Fibroblast of lung (primary cell): Measurements from ENCODE around the gene CHI3L1. TPM values are rescaled to one million over a fixed set of nuclear protein-coding genes. Genes with fewer than 3 reads are reported as not detected.

Experiments used
- DNase-seq, 2 donors: peaks; one replicate each; pipeline versions ENCODE4 v3.0.0 to v3.0.0-alpha.2; 2010; ENCODE audit warnings: low read depth in 2 of 2
- H2AFZ ChIP-seq: 2 replicates; pipeline ENCODE4 v1.5.1; 2012; ENCODE audit warnings: low read length, control low read depth, inconsistent platforms
- H3K27ac ChIP-seq: 2 replicates; pipeline ENCODE4 v1.5.1; 2011; ENCODE audit warnings: low read length, control low read depth; ENCODE audit not compliant: insufficient read depth
- H3K27me3 ChIP-seq: 2 replicates; pipeline ENCODE4 v1.5.1; 2011; ENCODE audit warnings: mild to moderate bottlenecking, low read length; ENCODE audit not compliant: control insufficient read depth, insufficient read depth
- H3K36me3 ChIP-seq: 2 replicates; pipeline ENCODE4 v1.5.1; 2011; ENCODE audit warnings: low read length; ENCODE audit not compliant: control insufficient read depth, insufficient read depth
- H3K4me1 ChIP-seq: 2 replicates; pipeline ENCODE4 v1.5.1; 2011; ENCODE audit warnings: low read length; ENCODE audit not compliant: control insufficient read depth, insufficient read depth; ENCODE audit errors: extremely low read depth
- H3K4me2 ChIP-seq: 2 replicates; pipeline ENCODE4 v1.5.1; 2011; ENCODE audit warnings: low read length, control low read depth; ENCODE audit not compliant: insufficient read depth; ENCODE audit errors: extremely low read depth
- H3K4me3 ChIP-seq, 4 experiments: fragments of 200-600 bp in 1 of 4; sonication (generic) in 1 of 4; replicated peaks in 1 of 4; 2 replicates each; pipeline ENCODE4 v1.5.1; 2011 to 2016; ENCODE audit warnings: low read length in 4 of 4, low read depth in 3 of 4, mild to moderate bottlenecking in 3 of 4, control low read depth in 2 of 4, inconsistent platforms in 1 of 4, mixed read lengths in 1 of 4; ENCODE audit not compliant: insufficient read depth in 1 of 4; ENCODE audit errors: control extremely low read depth in 1 of 4
- H3K79me2 ChIP-seq: 2 replicates; pipeline ENCODE4 v1.5.1; 2012; ENCODE audit warnings: mild to moderate bottlenecking, low read length, inconsistent platforms; ENCODE audit not compliant: control insufficient read depth, insufficient read depth
- H3K9ac ChIP-seq: 2 replicates; pipeline ENCODE4 v1.5.1; 2011; ENCODE audit warnings: mild to moderate bottlenecking, low read length, control low read depth; ENCODE audit not compliant: insufficient read depth
- H3K9me3 ChIP-seq: 2 replicates; pipeline ENCODE4 v1.5.1; 2012; ENCODE audit warnings: low read depth, low read length; ENCODE audit not compliant: control insufficient read depth, insufficient read depth
- H4K20me1 ChIP-seq: 2 replicates; pipeline ENCODE4 v1.5.1; 2011; ENCODE audit warnings: low read length; ENCODE audit not compliant: control insufficient read depth, insufficient read depth; ENCODE audit errors: extremely low read depth
- EZH2 ChIP-seq: IDR thresholded peaks from 2 replicates; pipeline ENCODE4 v1.5.1; 2012; ENCODE audit warnings: low read length, control low read depth, mild to moderate bottlenecking; ENCODE audit errors: missing control alignments
- polyA plus RNA-seq, 2 donors: library from polyadenylated mRNA; depleted of rRNA in 1 of 2; stranded (reverse) in 1 of 2; unstranded in 1 of 2; fragments of >200 nt; gene quantifications; 2 replicates each; pipeline ENCODE4 v1.2.1, GENCODE V29; 2011 to 2012; ENCODE audit warnings: missing spikeins in 1 of 2
- total RNA-seq: library from RNA; depleted of rRNA; stranded (reverse); fragments of >200 nt; gene quantifications from 2 replicates; pipeline ENCODE4 v1.2.1, GENCODE V29; 2014
- TF ChIP-seq, protein P1 (sequence below), 2 donors: IDR thresholded peaks in 1 of 2; conservative IDR thresholded peaks in 1 of 2; 1 replicate in 1 of 2; 2 replicates in 1 of 2; pipeline ENCODE4 v1.5.1; 2011 to 2012; ENCODE audit warnings: low read length in 2 of 2, control low read depth in 1 of 2, inconsistent platforms in 1 of 2, low read depth in 1 of 2, mild to moderate bottlenecking in 1 of 2

CHI3L1 gene
- total and polyA plus RNA-seq, 2 donors (not counting 1 experiment from before 2014, with no cell fraction given): 3.0 to 42.8 TPM

- Histone ChIP-seq H3K4me1 (peaks cover 22% of the 10 kb centered on the region), H3K4me3 (no peak overlapping the region), H3K27ac (no peak overlapping the region), H3K79me2 (no peaks in the 10 kb centered on the region), H3K27me3 (no peaks in the 10 kb centered on the region), H4K20me1 (no peaks in the 10 kb centered on the region), H3K4me2 (no peak overlapping the region), H2AFZ (no peak overlapping the region), H3K36me3 (no peaks in the 10 kb centered on the region), H3K9ac (no peak overlapping the region), H3K9me3 (no peaks in the 10 kb centered on the region)
- TF ChIP-seq, protein P1, sequence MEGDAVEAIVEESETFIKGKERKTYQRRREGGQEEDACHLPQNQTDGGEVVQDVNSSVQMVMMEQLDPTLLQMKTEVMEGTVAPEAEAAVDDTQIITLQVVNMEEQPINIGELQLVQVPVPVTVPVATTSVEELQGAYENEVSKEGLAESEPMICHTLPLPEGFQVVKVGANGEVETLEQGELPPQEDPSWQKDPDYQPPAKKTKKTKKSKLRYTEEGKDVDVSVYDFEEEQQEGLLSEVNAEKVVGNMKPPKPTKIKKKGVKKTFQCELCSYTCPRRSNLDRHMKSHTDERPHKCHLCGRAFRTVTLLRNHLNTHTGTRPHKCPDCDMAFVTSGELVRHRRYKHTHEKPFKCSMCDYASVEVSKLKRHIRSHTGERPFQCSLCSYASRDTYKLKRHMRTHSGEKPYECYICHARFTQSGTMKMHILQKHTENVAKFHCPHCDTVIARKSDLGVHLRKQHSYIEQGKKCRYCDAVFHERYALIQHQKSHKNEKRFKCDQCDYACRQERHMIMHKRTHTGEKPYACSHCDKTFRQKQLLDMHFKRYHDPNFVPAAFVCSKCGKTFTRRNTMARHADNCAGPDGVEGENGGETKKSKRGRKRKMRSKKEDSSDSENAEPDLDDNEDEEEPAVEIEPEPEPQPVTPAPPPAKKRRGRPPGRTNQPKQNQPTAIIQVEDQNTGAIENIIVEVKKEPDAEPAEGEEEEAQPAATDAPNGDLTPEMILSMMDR (conservative IDR thresholded peaks at IDR 0.05 in 1 of 2, IDR thresholded peaks at IDR 0.05 in 1 of 2; ENCODE audit: low read depth in 1 of 2, low read length in 2 of 2): no peak
- TF ChIP-seq EZH2: no peak
- DNase-seq: no peak
Observed at GRCh38 chr1:203180611-203181330, 5.7 kb downstream of the CHI3L1 start.

DNA sequence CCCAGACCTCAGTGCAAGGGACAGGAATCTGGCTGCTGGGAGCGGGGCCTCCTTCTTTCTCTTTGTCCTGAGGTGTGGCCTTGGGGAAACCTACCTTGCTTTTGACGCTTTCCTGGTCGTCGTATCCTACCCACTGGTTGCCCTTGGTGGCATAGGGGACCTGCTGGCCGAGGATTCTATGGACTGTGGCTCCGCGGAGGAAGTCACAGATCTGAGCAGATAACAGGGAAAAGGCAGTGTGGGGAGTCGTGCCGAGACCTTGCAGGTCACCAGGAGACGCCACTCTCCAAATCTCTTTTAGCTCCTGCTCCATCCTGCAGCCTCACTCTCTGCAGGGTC, 6.9 kb downstream of the CHI3L1 start:
- Histone ChIP-seq H3K9ac (no peak overlapping the region), H4K20me1 (no peaks in the 10 kb centered on the region), H3K27ac (no peak overlapping the region), H3K4me2 (no peak overlapping the region), H3K79me2 (no peaks in the 10 kb centered on the region), H2AFZ (no peak overlapping the region), H3K9me3 (no peaks in the 10 kb centered on the region), H3K27me3 (no peaks in the 10 kb centered on the region), H3K4me1 (peaks cover 25% of the 10 kb centered on the region), H3K36me3 (no peaks in the 10 kb centered on the region), H3K4me3 (no peak overlapping the region)
- no peak for TF ChIP-seq EZH2
- TF ChIP-seq, protein P1 (conservative IDR thresholded peaks at IDR 0.05 in 1 of 2, IDR thresholded peaks at IDR 0.05 in 1 of 2; ENCODE audit: low read depth in 1 of 2, low read length in 2 of 2): no peak
- no peak for DNase-seq

DNA sequence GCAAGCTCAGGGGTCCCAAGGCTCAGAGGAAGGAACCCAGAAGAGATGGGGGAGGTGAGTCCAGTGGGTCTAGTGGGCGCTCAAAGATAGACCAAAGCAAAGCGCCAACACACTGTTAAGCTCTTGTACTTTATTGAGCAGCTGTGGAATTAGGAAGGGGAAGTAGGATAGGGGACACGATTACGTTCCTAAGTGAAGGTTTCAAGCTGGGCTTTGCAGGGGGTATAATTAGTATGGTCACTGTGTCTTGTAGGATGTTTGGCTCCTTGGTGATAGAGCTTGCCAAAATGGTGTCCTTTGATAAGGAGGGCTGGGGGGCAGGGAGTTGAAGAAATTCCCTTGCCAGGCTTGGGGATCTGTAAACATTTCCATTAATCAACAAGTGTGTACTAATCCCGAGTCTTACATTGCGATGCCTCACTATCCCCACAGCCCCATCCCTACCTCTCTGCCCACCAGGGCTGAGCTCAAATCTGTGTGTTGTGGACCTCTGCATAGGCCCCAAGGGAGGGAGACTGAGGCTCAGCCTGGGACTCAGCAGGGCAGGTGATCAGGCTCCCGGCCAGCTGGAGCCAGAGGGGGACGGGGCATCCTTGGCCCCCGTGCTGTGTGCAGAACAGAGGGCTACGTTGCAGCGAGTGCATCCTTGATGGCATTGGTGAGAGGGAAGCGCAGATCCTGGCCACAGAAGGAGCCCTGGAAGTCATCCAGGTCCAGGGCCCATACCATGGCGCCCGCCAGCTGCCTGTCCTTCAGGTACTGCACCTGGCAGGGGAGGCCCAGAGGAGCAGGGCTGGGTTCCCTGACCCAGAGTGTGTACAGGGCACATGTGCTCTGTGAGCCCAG, 7.5 kb downstream of the CHI3L1 start:
- DNase-seq: no peak
- H3K4me1 ChIP-seq: peaks cover 25% of the 10 kb centered on the region
- H3K27ac ChIP-seq: no peak overlapping the region
- TF ChIP-seq EZH2: no peak
- TF ChIP-seq, protein P1 (conservative IDR thresholded peaks at IDR 0.05 in 1 of 2, IDR thresholded peaks at IDR 0.05 in 1 of 2; ENCODE audit: low read depth in 1 of 2, low read length in 2 of 2): no peak
- no peaks in the 10 kb centered on the region for H3K27me3 ChIP-seq
- H3K4me3 ChIP-seq: no peak overlapping the region
- H4K20me1 ChIP-seq: no peaks in the 10 kb centered on the region
- no peak overlapping the region for H2AFZ ChIP-seq
- no peaks in the 10 kb centered on the region for H3K9me3 ChIP-seq
- no peak overlapping the region for H3K9ac ChIP-seq
- no peaks in the 10 kb centered on the region for H3K36me3 ChIP-seq
- no peaks in the 10 kb centered on the region for H3K79me2 ChIP-seq
- H3K4me2 ChIP-seq: no peak overlapping the region
